Loucy (cell line): ENCODE results near the gene ISM1.

Experiments
- H2AFZ ChIP-seq: fragments of 200-600 bp; sonication (generic); 2 replicates; pipeline ENCODE4 v1.6.0; 2016; ENCODE audit warnings: antibody characterized with exemption, mild to moderate bottlenecking, low read length, moderate library complexity
- H3F3A ChIP-seq: fragments of 200-600 bp; 2 replicates; pipeline ENCODE4 v1.6.0; 2016; ENCODE audit warnings: antibody characterized with exemption, low read depth, mild to moderate bottlenecking
- H3K27me3 ChIP-seq: fragments of 200-600 bp; sonication (generic); 2 replicates; pipeline ENCODE4 v1.6.1; 2014; ENCODE audit warnings: low read length, mild to moderate bottlenecking; ENCODE audit not compliant: insufficient read depth, poor library complexity, severe bottlenecking
- H3K36me3 ChIP-seq: fragments of 200-600 bp; sonication (generic); 2 replicates; pipeline ENCODE4 v1.6.1; 2016; ENCODE audit warnings: low read length; ENCODE audit not compliant: insufficient read depth
- H3K4me1 ChIP-seq: fragments of 200-600 bp; sonication (generic); 2 replicates; pipeline ENCODE4 v1.5.1; 2014; ENCODE audit warnings: low read length, mild to moderate bottlenecking; ENCODE audit not compliant: insufficient read depth, poor library complexity, severe bottlenecking
- H3K4me2 ChIP-seq: fragments of 200-600 bp; sonication (generic); 2 replicates; pipeline ENCODE4 v1.6.0; 2014; ENCODE audit warnings: antibody characterized with exemption, low read length, low read depth, mild to moderate bottlenecking; ENCODE audit not compliant: poor library complexity, severe bottlenecking
- H3K4me3 ChIP-seq: fragments of 200-600 bp; sonication (generic); 2 replicates; pipeline ENCODE4 v1.5.1; 2014; ENCODE audit warnings: low read length, mild to moderate bottlenecking, mixed read lengths; ENCODE audit not compliant: poor library complexity, severe bottlenecking
- H3K79me2 ChIP-seq: fragments of 200-600 bp; sonication (generic); 2 replicates; pipeline ENCODE4 v1.6.1; 2014; ENCODE audit warnings: low read length; ENCODE audit not compliant: insufficient read depth
- H3K9ac ChIP-seq: fragments of 200-600 bp; sonication (generic); 2 replicates; pipeline ENCODE4 v1.6.0; 2014; ENCODE audit warnings: mild to moderate bottlenecking, low read depth, low read length, moderate library complexity; ENCODE audit not compliant: poor library complexity, severe bottlenecking
- H3K9me2 ChIP-seq: fragments of 200-600 bp; sonication (generic); replicated peaks from 2 replicates; pipeline ENCODE4 v1.6.1; 2016; ENCODE audit warnings: low read depth, low read length, mixed read lengths
- H3K9me3 ChIP-seq: fragments of 200-600 bp; sonication (generic); 2 replicates; pipeline ENCODE4 v1.6.1; 2014; ENCODE audit warnings: mild to moderate bottlenecking, antibody characterized with exemption, low read length, low read depth; ENCODE audit not compliant: insufficient read depth
- H4K20me1 ChIP-seq: fragments of 200-600 bp; sonication (generic); 2 replicates; pipeline ENCODE4 v1.6.0; 2014; ENCODE audit warnings: antibody characterized with exemption, low read length, mild to moderate bottlenecking; ENCODE audit not compliant: insufficient read depth, poor library complexity, severe bottlenecking
- CTCF ChIP-seq: fragments of 200-600 bp; sonication (generic); conservative IDR thresholded peaks from 2 replicates; pipeline ENCODE4 v1.5.1; 2014; ENCODE audit warnings: mild to moderate bottlenecking, antibody characterized with exemption, low read length
- EZH2phosphoT487 ChIP-seq: fragments of 200-600 bp; IDR thresholded peaks from 2 replicates; pipeline ENCODE4 v1.6.1; 2018; ENCODE audit warnings: antibody characterized with exemption, mild to moderate bottlenecking, moderate library complexity, borderline replicate concordance

Gene ISM1

GRCh38 chr20:13220194-13220903, 725 bp upstream of the ISM1 start:
- Histone ChIP-seq H3F3A (no peaks in the 10 kb centered on the region), H3K36me3 (no peaks in the 10 kb centered on the region), H2AFZ (peak overlapping the region; percentile 92; the same call in 1 of the 2 replicates), H3K4me3 (peak overlapping the region; percentile 68), H3K4me1 (peaks cover 4% of the 10 kb centered on the region), H4K20me1 (no peaks in the 10 kb centered on the region), H3K9me2 (no peaks in the 10 kb centered on the region), H3K9me3 (no peaks in the 10 kb centered on the region), H3K79me2 (no peaks in the 10 kb centered on the region), H3K27me3 (peaks cover 26% of the 10 kb centered on the region), H3K4me2 (peak overlapping the region; percentile 55), H3K9ac (no peak overlapping the region)
- no peak for TF ChIP-seq CTCF
- TF ChIP-seq EZH2phosphoT487, result no peak

GRCh38 chr20:13221313-13221672, 219 bp downstream of the ISM1 start:
- no peaks in the 10 kb centered on the region for H3K36me3 ChIP-seq
- no peaks in the 10 kb centered on the region for H3K9me3 ChIP-seq
- H2AFZ ChIP-seq, result no peak overlapping the region
- H3K79me2 ChIP-seq, result no peaks in the 10 kb centered on the region
- H4K20me1 ChIP-seq, result no peaks in the 10 kb centered on the region
- H3K4me3 ChIP-seq, result peak overlapping the region; percentile 69
- H3K4me1 ChIP-seq, result peaks cover 4% of the 10 kb centered on the region
- peaks cover 26% of the 10 kb centered on the region for H3K27me3 ChIP-seq
- H3K9ac ChIP-seq, result no peak overlapping the region
- H3F3A ChIP-seq, result no peaks in the 10 kb centered on the region
- peak overlapping the region; percentile 55 for H3K4me2 ChIP-seq
- TF ChIP-seq CTCF, result no peak
- TF ChIP-seq EZH2phosphoT487, result no peak
- no peaks in the 10 kb centered on the region for H3K9me2 ChIP-seq

GRCh38 chr20:13221673-13222318, 722 bp downstream of the ISM1 start:
- H3F3A ChIP-seq, result no peaks in the 10 kb centered on the region
- no peak for TF ChIP-seq EZH2phosphoT487
- peaks cover 26% of the 10 kb centered on the region for H3K27me3 ChIP-seq
- no peaks in the 10 kb centered on the region for H3K79me2 ChIP-seq
- no peaks in the 10 kb centered on the region for H3K36me3 ChIP-seq
- H3K9me2 ChIP-seq, result no peaks in the 10 kb centered on the region
- H3K4me1 ChIP-seq, result peaks cover 4% of the 10 kb centered on the region
- H3K4me2 ChIP-seq, result peak overlapping the region; percentile 87
- H4K20me1 ChIP-seq, result no peaks in the 10 kb centered on the region
- peak overlapping the region; percentile 69 for H3K4me3 ChIP-seq
- H3K9ac ChIP-seq, result no peak overlapping the region
- H3K9me3 ChIP-seq, result no peaks in the 10 kb centered on the region
- H2AFZ ChIP-seq, result peak overlapping the region; percentile 89
